SK-N-MC (cell line): ENCODE data around the gene ARAP2.

Experiments
- DNase-seq: peaks from one replicate; pipeline ENCODE4 v3.0.0-alpha.2; 2011; ENCODE audit warnings: low read depth, low spot score
- H3K27ac ChIP-seq: fragments of 200-600 bp; sonication (generic); 2 replicates; pipeline ENCODE4 v1.5.1; 2016; ENCODE audit warnings: mixed run types
- H3K36me3 ChIP-seq: fragments of 200-600 bp; sonication (generic); 2 replicates; pipeline ENCODE4 v1.6.1; 2017; ENCODE audit warnings: antibody characterized with exemption, low read length, mixed read lengths; ENCODE audit not compliant: insufficient read depth
- H3K4me3 ChIP-seq: fragments of 200-600 bp; sonication (generic); 2 replicates; pipeline ENCODE4 v1.5.1; 2016
- H3K9ac ChIP-seq: fragments of 200-600 bp; sonication (generic); 2 replicates; pipeline ENCODE4 v1.8.0; 2017; ENCODE audit warnings: mixed run types, mixed read lengths; ENCODE audit not compliant: insufficient read length
- H3K9me3 ChIP-seq: fragments of 200-600 bp; sonication (generic); 2 replicates; pipeline ENCODE4 v1.6.1; 2017; ENCODE audit warnings: low read depth, mild to moderate bottlenecking, antibody characterized with exemption, low read length, moderate library complexity, mixed read lengths
- EZH2 ChIP-seq: fragments of 200-600 bp; sonication (generic); IDR thresholded peaks from one replicate; pipeline ENCODE4 v1.6.1; 2017; ENCODE audit warnings: antibody characterized with exemption
- FOXP2 ChIP-seq: optimal IDR thresholded peaks from 2 replicates; pipeline ENCODE3; 2011; ENCODE audit warnings: mild to moderate bottlenecking, moderate library complexity; ENCODE audit not compliant: insufficient read depth; ENCODE audit errors: extremely low read length, control extremely low read depth
- POLR2AphosphoS5 ChIP-seq: IDR thresholded peaks from 2 replicates; pipeline ENCODE4 v1.6.1; 2012; ENCODE audit warnings: mild to moderate bottlenecking, low read depth, low read length, borderline replicate concordance

ARAP2 gene

GRCh38 chr4:36244257-36245082 lies at the start of gene ARAP2:
Gene ARAP2 (minus strand): TSS chr4:36244514. CDS start chr4:36229486, 15,028 bp downstream.
- Histone ChIP-seq H3K36me3 (no peaks in the 10 kb centered on the region), H3K4me3 (peak within 1 kb of the TSS; percentile 72), H3K9me3 (no peaks in the 10 kb centered on the region), H3K27ac (no peak within 1 kb of the TSS), H3K9ac (no peak within 1 kb of the TSS)
- no peak for TF ChIP-seq FOXP2
- TF ChIP-seq EZH2, result no peak
- TF ChIP-seq POLR2AphosphoS5, result no peak
- no peak for DNase-seq

- no peaks in the 10 kb centered on the region for H3K36me3 ChIP-seq
- H3K9ac ChIP-seq, result no peak overlapping the region
- TF ChIP-seq EZH2 (no peak), FOXP2 (no peak), POLR2AphosphoS5 (no peak)
- no peaks in the 10 kb centered on the region for H3K9me3 ChIP-seq
- DNase-seq, result no peak
- no peak overlapping the region for H3K4me3 ChIP-seq
- H3K27ac ChIP-seq, result no peak overlapping the region
Measured at GRCh38 chr4:36292556-36293188, 48.4 kb upstream of the ARAP2 start.

DNA sequence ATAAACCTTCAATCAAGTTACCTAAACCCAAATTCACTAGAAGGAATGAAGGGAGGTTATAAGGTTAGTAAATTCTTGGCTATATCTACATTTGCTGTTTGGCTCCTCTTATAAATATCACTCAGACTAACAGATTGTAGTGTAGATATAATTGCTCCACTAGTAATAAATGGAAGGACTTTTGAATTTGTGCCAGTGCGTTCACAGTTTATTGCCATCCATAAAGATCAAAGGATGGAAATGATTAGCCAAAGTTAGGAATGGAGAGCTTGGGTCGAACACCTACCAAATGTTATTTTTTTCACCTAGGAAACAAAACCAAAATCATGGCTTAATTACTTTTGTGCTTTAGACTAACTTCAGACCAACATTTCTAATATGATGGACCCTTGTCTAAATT lies 46.3 kb upstream of the ARAP2 start:
- Histone ChIP-seq H3K9me3 (no peaks in the 10 kb centered on the region), H3K27ac (no peak overlapping the region), H3K4me3 (no peak overlapping the region), H3K36me3 (no peaks in the 10 kb centered on the region), H3K9ac (no peak overlapping the region)
- TF ChIP-seq POLR2AphosphoS5 (no peak), EZH2 (no peak), FOXP2 (no peak)
- DNase-seq, result no peak

DNA sequence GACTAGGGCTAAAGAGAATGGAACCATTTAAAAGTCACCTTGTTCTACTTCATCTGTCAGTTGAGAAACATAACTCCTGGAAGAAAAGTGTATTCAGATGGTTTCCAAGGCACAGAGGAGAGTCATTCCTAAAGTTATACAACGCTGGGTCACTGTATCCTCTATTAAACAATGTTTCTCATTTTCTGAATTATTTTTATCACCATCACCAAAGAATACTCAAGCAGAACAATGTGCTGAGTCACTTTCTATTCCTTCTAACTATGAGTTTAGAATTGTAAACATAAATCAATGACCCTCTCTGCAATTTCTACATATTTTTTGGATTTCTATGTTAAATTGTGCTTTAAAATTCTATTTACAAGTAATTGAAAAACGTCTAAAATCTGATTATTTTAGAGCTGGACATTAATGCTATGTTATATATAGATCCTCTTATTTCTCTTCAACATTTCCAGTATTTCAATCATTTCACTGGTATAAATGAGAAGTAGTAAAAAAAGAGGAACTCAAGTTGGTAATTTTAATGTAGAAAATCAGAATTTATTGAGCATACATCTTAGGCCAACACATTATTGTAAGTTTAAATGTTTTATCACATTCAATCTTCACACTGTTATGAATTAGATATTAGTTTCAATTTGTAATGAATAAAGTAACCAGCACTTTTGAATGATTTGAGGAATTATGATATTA lies 44.6 kb upstream of the ARAP2 start:
- DNase-seq, result no peak
- H3K36me3 ChIP-seq, result no peaks in the 10 kb centered on the region
- no peak overlapping the region for H3K27ac ChIP-seq
- no peak overlapping the region for H3K9ac ChIP-seq
- TF ChIP-seq EZH2, result no peak
- H3K9me3 ChIP-seq, result no peaks in the 10 kb centered on the region
- H3K4me3 ChIP-seq, result no peak overlapping the region

DNA sequence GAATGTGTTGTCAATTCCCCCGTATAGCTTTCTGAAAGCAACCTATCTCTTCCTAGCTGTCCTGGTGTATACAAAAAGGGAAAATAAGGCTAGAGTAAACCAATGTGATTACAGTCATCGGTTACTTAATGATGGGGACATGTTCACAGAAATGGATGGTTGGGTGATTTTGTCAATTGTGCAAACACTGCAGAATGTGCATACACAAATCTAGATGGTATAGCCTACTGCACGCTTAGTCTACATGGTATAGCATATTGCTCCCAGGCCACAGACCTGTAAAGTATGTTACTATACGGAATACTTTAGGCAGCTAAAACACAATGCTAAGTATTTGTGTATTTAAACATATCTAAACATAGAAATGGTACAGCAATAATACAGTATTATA lies 42.2 kb upstream of the ARAP2 start:
- H3K27ac ChIP-seq, result no peak overlapping the region
- TF ChIP-seq FOXP2 (no peak), EZH2 (no peak), POLR2AphosphoS5 (no peak)
- no peaks in the 10 kb centered on the region for H3K9me3 ChIP-seq
- H3K9ac ChIP-seq, result no peak overlapping the region
- H3K36me3 ChIP-seq, result no peaks in the 10 kb centered on the region
- no peak for DNase-seq
- no peak overlapping the region for H3K4me3 ChIP-seq

- H3K9ac ChIP-seq, result no peak overlapping the region
- no peak overlapping the region for H3K27ac ChIP-seq
- TF ChIP-seq POLR2AphosphoS5 (no peak), EZH2 (no peak), FOXP2 (no peak)
- H3K4me3 ChIP-seq, result no peak overlapping the region
- no peaks in the 10 kb centered on the region for H3K36me3 ChIP-seq
- no peaks in the 10 kb centered on the region for H3K9me3 ChIP-seq
- no peak for DNase-seq
Measured at GRCh38 chr4:36285784-36286480, 41.6 kb upstream of the ARAP2 start.

GRCh38 chr4:36283912-36284465 lies 39.7 kb upstream of the ARAP2 start:
- Histone ChIP-seq H3K27ac (no peak overlapping the region), H3K36me3 (no peaks in the 10 kb centered on the region), H3K9me3 (no peaks in the 10 kb centered on the region), H3K4me3 (no peak overlapping the region), H3K9ac (no peak overlapping the region)
- TF ChIP-seq FOXP2 (no peak), EZH2 (no peak), POLR2AphosphoS5 (no peak)
- DNase-seq, result no peak

DNA sequence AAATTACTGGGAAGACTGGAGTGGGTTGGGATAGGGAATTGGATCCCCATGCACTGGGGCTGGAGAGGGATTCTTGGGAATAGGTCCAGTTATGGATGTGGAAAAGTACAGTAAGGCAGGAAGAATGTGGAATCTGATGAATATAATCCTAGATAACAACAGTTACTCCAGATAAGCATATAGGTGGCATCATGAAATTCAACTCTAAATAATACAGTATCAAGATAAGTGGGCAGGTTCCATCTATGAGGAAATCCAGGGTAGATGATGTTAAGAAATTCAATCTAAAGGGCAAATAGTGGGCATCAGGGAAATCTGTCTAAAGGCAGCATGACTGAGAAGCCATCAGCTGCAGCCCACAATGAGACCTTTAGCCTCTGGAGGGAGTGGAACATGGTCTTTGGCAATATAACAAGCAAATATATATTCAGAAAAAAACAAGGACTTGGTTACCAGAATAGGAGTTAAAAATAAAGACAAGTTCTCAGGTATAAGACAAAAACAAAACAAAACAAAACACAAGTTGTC lies 38.3 kb upstream of the ARAP2 start:
- no peaks in the 10 kb centered on the region for H3K36me3 ChIP-seq
- H3K9ac ChIP-seq, result no peak overlapping the region
- no peaks in the 10 kb centered on the region for H3K9me3 ChIP-seq
- no peak for DNase-seq
- no peak overlapping the region for H3K27ac ChIP-seq
- H3K4me3 ChIP-seq, result no peak overlapping the region
- TF ChIP-seq FOXP2 (no peak), POLR2AphosphoS5 (no peak), EZH2 (no peak)
